HCT116 (cell line): ENCODE data around the gene TNFRSF25. TPM values are rescaled to one million over a fixed set of nuclear protein-coding genes. Genes with fewer than 3 reads are reported as not detected.

Experiments
- ATAC-seq: fragments of 200-7000 bp; cut with Tn5 transposase; 2 replicates; pipeline ENCODE4 v1.9.1; 2020; ENCODE audit warnings: mild to moderate bottlenecking, moderate library complexity
- BruUV-seq: library from RNA; stranded (reverse); fragments of 400-500 nt; replicated peaks from 2 replicates; lab custom pipeline; 2021; lab: Mats Ljungman, UMichigan
- CTCF ChIA-PET: fragments of 300-600 bp; sonication (Branson Sonifier 250); formaldehyde crosslinking; loops from one replicate; lab custom pipeline; 2021; ENCODE audit warnings: antibody characterized with exemption; lab: Charles Lee
- POLR2A ChIA-PET: fragments of 300-600, 350-600 bp; sonication (Branson Sonifier 250); formaldehyde crosslinking; loops from one replicate; lab custom pipeline; 2021; ENCODE audit warnings: antibody characterized with exemption; lab: Charles Lee
- RAD21 ChIA-PET, 2 experiments: fragments of 300-600 bp; sonication (Branson Sonifier 250); formaldehyde crosslinking; loops; one replicate each; lab custom pipeline; 2023; ENCODE audit warnings: low total read pairs in 2 of 2; ENCODE audit not compliant: uncharacterized antibody in 2 of 2, unreplicated experiment in 2 of 2, low non-redundant PET in 1 of 2; lab: Charles Lee
- DNase-seq: peaks from one replicate; pipeline ENCODE4 v3.0.0-alpha.2; 2010; ENCODE audit warnings: low read depth, low spot score
- H2AFZ ChIP-seq: fragments of 200-600 bp; shearing (Covaris generic), sonication (generic); 2 replicates; pipeline ENCODE4 v1.6.1; 2017; ENCODE audit warnings: low read depth, mixed run types, mixed read lengths, antibody characterized with exemption, low read length; ENCODE audit not compliant: poor library complexity, severe bottlenecking
- H3K27ac ChIP-seq: 2 replicates; pipeline ENCODE4 v1.5.1; 2012; ENCODE audit warnings: low read depth, low read length
- H3K27me3 ChIP-seq: fragments of 200-600 bp; sonication (generic); 2 replicates; pipeline ENCODE4 v1.6.1; 2016; ENCODE audit warnings: mixed run types, low read length, mixed read lengths; ENCODE audit not compliant: insufficient read depth
- H3K36me3 ChIP-seq, 2 experiments: fragments of 200-500 bp in 1 of 2; fragments of 200-600 bp in 1 of 2; sonication (Bioruptor generic) in 1 of 2; sonication (generic) in 1 of 2; 2 replicates each; pipeline versions ENCODE4 v1.5.1 to v1.6.1; 2014 to 2016; ENCODE audit warnings: low read length in 2 of 2, inconsistent platforms in 1 of 2, mixed read lengths in 1 of 2, mixed run types in 1 of 2; ENCODE audit not compliant: insufficient read depth in 2 of 2, control insufficient read depth in 1 of 2
- H3K4me1 ChIP-seq, 2 experiments: fragments of 200-600 bp in 1 of 2; sonication (generic) in 1 of 2; 2 replicates each; pipeline versions ENCODE4 v1.5.1 to v1.6.1; 2012 to 2017; ENCODE audit warnings: low read length in 2 of 2, inconsistent platforms in 1 of 2, mild to moderate bottlenecking in 1 of 2, mixed read lengths in 1 of 2, mixed run types in 1 of 2, moderate library complexity in 1 of 2; ENCODE audit not compliant: insufficient read depth in 2 of 2, control insufficient read depth in 1 of 2
- H3K4me2 ChIP-seq: fragments of 200-600 bp; sonication (generic); 2 replicates; pipeline ENCODE4 v1.6.1; 2017; ENCODE audit warnings: mixed run types, low read length, mixed read lengths
- H3K4me3 ChIP-seq, 2 experiments: fragments of 200-600 bp in 1 of 2; sonication (generic) in 1 of 2; replicated peaks in 1 of 2; 2 replicates each; pipeline ENCODE4 v1.5.1; 2011 to 2016; ENCODE audit warnings: low read length in 2 of 2, control low read depth in 1 of 2, low read depth in 1 of 2, mild to moderate bottlenecking in 1 of 2, mixed read lengths in 1 of 2, mixed run types in 1 of 2
- H3K79me2 ChIP-seq: fragments of 200-600 bp; sonication (generic); 2 replicates; pipeline ENCODE4 v1.6.1; 2017; ENCODE audit warnings: mild to moderate bottlenecking, mixed run types, low read length, moderate library complexity, mixed read lengths; ENCODE audit not compliant: insufficient read depth
- H3K9ac ChIP-seq: fragments of 200-600 bp; sonication (generic); 2 replicates; pipeline ENCODE4 v1.6.1; 2016; ENCODE audit warnings: low read length, mixed read lengths
- H3K9me2 ChIP-seq: fragments of 200-600 bp; sonication (generic), shearing (Covaris generic); 2 replicates; pipeline ENCODE4 v1.6.1; 2017; ENCODE audit warnings: mixed run types, mild to moderate bottlenecking, moderate library complexity; ENCODE audit not compliant: insufficient read depth
- H3K9me3 ChIP-seq, 2 experiments: fragments of 200-500 bp in 1 of 2; fragments of 200-600 bp in 1 of 2; sonication (Bioruptor generic) in 1 of 2; sonication (generic) in 1 of 2; 2 replicates each; pipeline ENCODE4 v1.6.1; 2014 to 2017; ENCODE audit warnings: low read length in 2 of 2, mixed read lengths in 2 of 2, inconsistent platforms in 1 of 2, low read depth in 1 of 2, mild to moderate bottlenecking in 1 of 2, mixed run types in 1 of 2, moderate library complexity in 1 of 2; ENCODE audit not compliant: control insufficient read depth in 1 of 2, insufficient read depth in 1 of 2
- H4K20me1 ChIP-seq: fragments of 200-600 bp; sonication (generic), shearing (Covaris generic); 2 replicates; pipeline ENCODE4 v1.6.1; 2017; ENCODE audit warnings: mixed run types, mild to moderate bottlenecking, moderate library complexity; ENCODE audit not compliant: insufficient read depth
- CBX3 ChIP-seq: IDR thresholded peaks from 2 replicates; pipeline ENCODE4 v1.6.1; 2012; ENCODE audit warnings: low read depth
- EGR1 ChIP-seq: IDR thresholded peaks from 2 replicates; pipeline ENCODE4 v1.6.1; 2012; ENCODE audit warnings: low read depth
- EZH2phosphoT487 ChIP-seq: fragments of 200-600 bp; IDR thresholded peaks from 2 replicates; pipeline ENCODE4 v1.6.1; 2018; ENCODE audit warnings: antibody characterized with exemption, borderline replicate concordance
- FOSL1 ChIP-seq: IDR thresholded peaks from 2 replicates; pipeline ENCODE4 v1.6.1; 2012; ENCODE audit warnings: low read depth
- POLR2AphosphoS5 ChIP-seq: IDR thresholded peaks from 2 replicates; pipeline ENCODE4 v1.6.1; 2011; ENCODE audit warnings: mild to moderate bottlenecking, low read depth, low read length, moderate library complexity
- SP1 ChIP-seq: IDR thresholded peaks from 2 replicates; pipeline ENCODE4 v1.6.1; 2012; ENCODE audit warnings: low read depth
- SRF ChIP-seq: IDR thresholded peaks from 2 replicates; pipeline ENCODE4 v1.6.1; 2012; ENCODE audit warnings: low read depth
- TCF7L2 ChIP-seq: IDR thresholded peaks from 2 replicates; pipeline ENCODE4 v1.7.0; 2011; ENCODE audit warnings: borderline replicate concordance, inconsistent platforms; ENCODE audit not compliant: insufficient read depth, insufficient read length; ENCODE audit errors: extremely low read depth
- ZBTB33 ChIP-seq: IDR thresholded peaks from 2 replicates; pipeline ENCODE4 v1.6.1; 2011; ENCODE audit warnings: mild to moderate bottlenecking, low read length, moderate library complexity; ENCODE audit not compliant: insufficient replicate concordance; ENCODE audit errors: extremely low read depth
- intact Hi-C: fragments of 100-400 bp; cut with micrococcal nuclease; formaldehyde crosslinking; loops from 2 replicates; pipeline ENCODE4 v1.10.0; 2022
- total RNA-seq: library from RNA; stranded (reverse); gene quantifications from one replicate; pipeline ENCODE4 v1.2.1, GENCODE V29; 2021; ENCODE audit not compliant: unreplicated experiment
- TF ChIP-seq, protein P1 (sequence below): IDR thresholded peaks from 2 replicates; pipeline ENCODE4 v1.6.1; 2012

Gene TNFRSF25
- total RNA-seq, 1 experiment from 2014 or later: 27.5 TPM

GRCh38 chr1:6483761-6484117, 17.8 kb upstream of the TNFRSF25 start:
- no peaks in the 10 kb centered on the region for H3K36me3 ChIP-seq
- no peaks in the 10 kb centered on the region; the same call in 1 of the 2 replicates for H3K79me2 ChIP-seq
- no peak overlapping the region for H3K9ac ChIP-seq
- H2AFZ ChIP-seq: no peak overlapping the region
- peaks cover 8 to 19% of the 10 kb centered on the region in 2 experiments; a peak in 3 of 4 replicates for H3K4me1 ChIP-seq
- ATAC-seq (no peak), DNase-seq (no peak)
- ChIA-PET POLR2A (no interaction called here), RAD21 (no interaction called here), CTCF (interaction anchor here (1.3 kb wide), 1 partner anchor 12 kb away, joined by 4 read pairs; no protein-coding TSS in a partner anchor)
- intact Hi-C loops: no loop called here
- H3K9me2 ChIP-seq: no peaks in the 10 kb centered on the region
- H3K9me3 ChIP-seq: no peaks in the 10 kb centered on the region
- H4K20me1 ChIP-seq: no peaks in the 10 kb centered on the region
- no peak overlapping the region for H3K27ac ChIP-seq
- H3K4me2 ChIP-seq: no peak overlapping the region
- no peak overlapping the region for H3K4me3 ChIP-seq
- TF ChIP-seq FOSL1 (no peak), POLR2AphosphoS5 (no peak), CBX3 (no peak), SRF (no peak), EZH2phosphoT487 (no peak), SP1 (no peak), EGR1 (no peak), ZBTB33 (no peak), TCF7L2 (no peak)
- TF ChIP-seq, protein P1, sequence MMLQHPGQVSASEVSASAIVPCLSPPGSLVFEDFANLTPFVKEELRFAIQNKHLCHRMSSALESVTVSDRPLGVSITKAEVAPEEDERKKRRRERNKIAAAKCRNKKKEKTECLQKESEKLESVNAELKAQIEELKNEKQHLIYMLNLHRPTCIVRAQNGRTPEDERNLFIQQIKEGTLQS: no peak
- no peaks in the 10 kb centered on the region for H3K27me3 ChIP-seq
- BruUV-seq: no TSS peak
